Measurements from ENCODE around the gene SLC2A9. TPM values are rescaled to one million over a fixed set of nuclear protein-coding genes. Genes with fewer than 3 reads are reported as not detected.

Gene SLC2A9
- total RNA-seq, 4 donors from 2014 or later = 0.19 to 0.89 (median 0.62) TPM

DNA sequence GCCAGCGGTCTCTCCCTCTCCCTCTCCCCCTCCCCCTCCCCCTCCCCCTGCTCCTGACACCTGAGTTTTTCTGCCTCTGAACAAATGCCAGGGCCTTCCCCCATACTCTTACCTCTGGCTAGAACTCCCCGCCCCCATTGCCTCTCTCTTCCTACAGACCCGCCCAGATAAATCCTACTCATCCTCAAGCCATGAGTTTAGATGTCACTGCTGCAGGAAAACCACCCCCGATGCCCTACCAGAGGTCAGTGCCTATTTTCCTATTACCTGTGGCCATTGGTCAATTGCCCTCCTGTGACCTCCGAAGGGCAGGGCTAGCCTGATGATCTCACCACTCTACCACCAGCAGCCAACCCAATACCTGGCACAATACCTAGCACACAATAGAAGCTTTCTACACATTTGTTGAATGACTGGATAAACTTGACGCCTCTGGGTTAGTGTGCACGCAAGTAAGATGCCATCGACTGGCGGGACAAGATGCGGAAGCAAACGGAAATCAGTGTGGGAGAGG is 43.7 kb downstream of the SLC2A9 start:
- no peaks in the 10 kb centered on the region for H3K36me3 ChIP-seq
- H3K4me1 ChIP-seq = no peaks in the 10 kb centered on the region
- no peak for DNase-seq
- H3K9me3 ChIP-seq = no peaks in the 10 kb centered on the region
- no peak overlapping the region for H3K4me3 ChIP-seq
- in situ Hi-C loops (cut with MboI; ENCODE audit: low sequenced_read_pairs in 4 of 4) (no loop called here), intact Hi-C loops (cut with DNase I; ENCODE audit: low total_unique reads) (no loop called here)
- H3K27me3 ChIP-seq = no peaks in the 10 kb centered on the region
- H3K27ac ChIP-seq = no peak overlapping the region
- TF ChIP-seq, protein P1, sequence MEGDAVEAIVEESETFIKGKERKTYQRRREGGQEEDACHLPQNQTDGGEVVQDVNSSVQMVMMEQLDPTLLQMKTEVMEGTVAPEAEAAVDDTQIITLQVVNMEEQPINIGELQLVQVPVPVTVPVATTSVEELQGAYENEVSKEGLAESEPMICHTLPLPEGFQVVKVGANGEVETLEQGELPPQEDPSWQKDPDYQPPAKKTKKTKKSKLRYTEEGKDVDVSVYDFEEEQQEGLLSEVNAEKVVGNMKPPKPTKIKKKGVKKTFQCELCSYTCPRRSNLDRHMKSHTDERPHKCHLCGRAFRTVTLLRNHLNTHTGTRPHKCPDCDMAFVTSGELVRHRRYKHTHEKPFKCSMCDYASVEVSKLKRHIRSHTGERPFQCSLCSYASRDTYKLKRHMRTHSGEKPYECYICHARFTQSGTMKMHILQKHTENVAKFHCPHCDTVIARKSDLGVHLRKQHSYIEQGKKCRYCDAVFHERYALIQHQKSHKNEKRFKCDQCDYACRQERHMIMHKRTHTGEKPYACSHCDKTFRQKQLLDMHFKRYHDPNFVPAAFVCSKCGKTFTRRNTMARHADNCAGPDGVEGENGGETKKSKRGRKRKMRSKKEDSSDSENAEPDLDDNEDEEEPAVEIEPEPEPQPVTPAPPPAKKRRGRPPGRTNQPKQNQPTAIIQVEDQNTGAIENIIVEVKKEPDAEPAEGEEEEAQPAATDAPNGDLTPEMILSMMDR (IDR thresholded peaks at IDR 0.05 in 4 of 5, conservative IDR thresholded peaks at IDR 0.05 in 1 of 5) = no peak
- no peak for TF ChIP-seq POLR2A (IDR thresholded peaks at IDR 0.05)
- no peak for ATAC-seq

DNA sequence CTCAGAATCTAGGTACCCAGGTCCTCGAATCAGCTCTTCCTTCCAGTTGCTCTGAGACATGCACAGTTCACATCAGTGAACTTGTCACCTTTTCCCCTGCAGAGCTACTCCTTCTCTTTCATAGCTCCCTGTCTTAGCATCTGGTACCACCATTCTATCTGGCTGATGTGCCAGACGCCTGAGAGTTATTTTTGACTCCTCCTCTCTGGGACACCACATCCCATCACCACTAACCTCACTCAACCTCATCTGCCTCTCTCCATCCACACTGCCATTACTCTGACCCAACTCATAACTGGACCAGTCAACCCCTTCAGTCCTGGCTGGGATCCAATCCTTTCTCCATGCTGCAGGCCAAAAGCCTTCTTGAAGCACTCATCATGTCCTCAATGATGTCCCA is 44.5 kb downstream of the SLC2A9 start:
- Histone ChIP-seq H3K4me1 (no peaks in the 10 kb centered on the region), H3K36me3 (no peaks in the 10 kb centered on the region), H3K9me3 (no peaks in the 10 kb centered on the region), H3K27ac (no peak overlapping the region), H3K27me3 (no peaks in the 10 kb centered on the region), H3K4me3 (no peak overlapping the region)
- intact Hi-C loops (cut with DNase I; ENCODE audit: low total_unique reads) (no loop called here), in situ Hi-C loops (cut with MboI; ENCODE audit: low sequenced_read_pairs in 4 of 4) (no loop called here)
- ATAC-seq = no peak
- TF ChIP-seq, protein P1 (IDR thresholded peaks at IDR 0.05 in 4 of 5, conservative IDR thresholded peaks at IDR 0.05 in 1 of 5) = no peak
- no peak for TF ChIP-seq POLR2A (IDR thresholded peaks at IDR 0.05)
- no peak for DNase-seq

DNA sequence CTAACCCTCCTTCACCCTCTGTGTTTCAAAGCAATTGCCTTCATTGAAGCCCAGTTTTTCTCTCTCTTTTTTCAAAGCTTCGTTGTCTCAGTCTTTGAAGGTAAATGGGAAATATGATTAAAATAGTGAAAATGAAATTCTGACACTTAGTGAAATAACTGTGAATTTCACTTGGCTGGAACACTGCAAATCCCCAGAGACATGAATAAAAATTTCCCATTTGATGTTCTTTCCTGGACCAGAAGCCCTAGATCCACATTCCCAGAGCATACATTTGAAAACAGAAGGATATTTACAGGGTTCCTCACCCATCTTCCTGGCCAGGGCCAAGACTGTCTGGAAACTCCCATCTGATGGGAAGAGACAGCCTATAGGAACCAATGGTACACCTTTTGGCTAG is 45.0 kb downstream of the SLC2A9 start:
- no peaks in the 10 kb centered on the region for H3K9me3 ChIP-seq
- in situ Hi-C loops (cut with MboI; ENCODE audit: low sequenced_read_pairs in 4 of 4) = no loop called here
- H3K4me3 ChIP-seq = no peak overlapping the region
- DNase-seq = no peak
- no peaks in the 10 kb centered on the region for H3K27me3 ChIP-seq
- no peaks in the 10 kb centered on the region for H3K36me3 ChIP-seq
- H3K27ac ChIP-seq = no peak overlapping the region
- no peak for ATAC-seq
- intact Hi-C loops (cut with DNase I; ENCODE audit: low total_unique reads) = no loop called here
- H3K4me1 ChIP-seq = no peaks in the 10 kb centered on the region
- TF ChIP-seq, protein P1 (IDR thresholded peaks at IDR 0.05 in 4 of 5, conservative IDR thresholded peaks at IDR 0.05 in 1 of 5) = no peak
- TF ChIP-seq POLR2A (IDR thresholded peaks at IDR 0.05) = no peak

DNA sequence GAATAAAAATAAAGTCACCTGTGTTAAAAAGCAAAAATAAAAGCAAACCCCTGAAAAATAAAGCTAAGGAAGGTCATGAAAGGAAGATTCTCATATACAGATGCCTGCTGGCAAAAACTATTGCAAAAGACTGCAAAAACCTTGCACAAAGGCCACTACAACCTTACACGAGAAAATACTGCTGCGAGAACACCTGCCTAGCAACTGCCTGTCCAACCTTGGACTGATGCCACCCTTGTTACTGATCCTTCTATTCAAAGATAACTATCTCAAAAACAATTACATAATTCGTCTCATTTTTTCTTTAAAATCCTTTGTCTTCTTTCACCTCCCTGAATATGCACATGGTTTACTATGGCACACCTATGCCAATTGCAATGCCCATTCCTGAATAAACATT is 49.6 kb downstream of the SLC2A9 start:
- in situ Hi-C loops (cut with MboI; ENCODE audit: low sequenced_read_pairs in 4 of 4) = no loop called here
- TF ChIP-seq POLR2A (IDR thresholded peaks at IDR 0.05) = no peak
- H3K27ac ChIP-seq = no peak overlapping the region
- intact Hi-C loops (cut with DNase I; ENCODE audit: low total_unique reads) = no loop called here
- ATAC-seq = no peak
- no peaks in the 10 kb centered on the region for H3K27me3 ChIP-seq
- no peaks in the 10 kb centered on the region for H3K9me3 ChIP-seq
- DNase-seq = no peak
- no peaks in the 10 kb centered on the region for H3K36me3 ChIP-seq
- no peak overlapping the region for H3K4me3 ChIP-seq
- H3K4me1 ChIP-seq = no peaks in the 10 kb centered on the region

DNA sequence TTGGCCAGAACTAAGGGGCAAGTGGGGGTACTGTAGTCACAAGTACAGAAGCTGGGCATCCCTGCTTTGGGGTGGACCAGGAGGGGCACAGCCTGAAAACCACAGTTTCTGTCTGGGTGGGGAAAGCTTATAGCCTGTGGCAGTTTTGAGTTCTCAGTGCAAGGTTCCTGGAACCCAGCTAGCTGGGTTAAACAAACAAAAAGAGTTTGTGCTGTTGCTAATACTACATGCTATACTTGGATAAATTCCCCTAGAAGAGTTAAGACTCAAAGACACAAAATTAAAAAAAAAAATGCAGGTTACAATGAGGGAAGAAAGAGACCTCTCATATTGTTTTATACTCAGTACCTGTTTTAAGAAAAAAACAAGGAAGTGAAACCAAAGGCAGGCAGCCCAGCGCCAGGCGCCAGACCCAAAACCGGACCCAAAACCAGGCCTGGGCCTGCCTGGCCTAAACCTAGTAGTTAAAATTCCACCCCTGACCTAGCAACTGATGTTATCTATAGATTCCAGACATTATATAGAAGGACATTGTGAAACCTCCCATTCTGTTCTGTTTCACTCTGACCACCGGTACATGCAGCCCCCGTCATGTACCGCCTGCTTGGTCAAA is 50.8 kb downstream of the SLC2A9 start:
- in situ Hi-C loops (cut with MboI; ENCODE audit: low sequenced_read_pairs in 4 of 4) (no loop called here), intact Hi-C loops (cut with DNase I; ENCODE audit: low total_unique reads) (no loop called here)
- no peaks in the 10 kb centered on the region for H3K9me3 ChIP-seq
- H3K27ac ChIP-seq = no peak overlapping the region
- H3K36me3 ChIP-seq = no peaks in the 10 kb centered on the region
- no peak overlapping the region for H3K4me3 ChIP-seq
- TF ChIP-seq, protein P1 (IDR thresholded peaks at IDR 0.05 in 4 of 5, conservative IDR thresholded peaks at IDR 0.05 in 1 of 5) = no peak
- no peak for TF ChIP-seq POLR2A (IDR thresholded peaks at IDR 0.05)
- no peaks in the 10 kb centered on the region for H3K4me1 ChIP-seq
- ATAC-seq (no peak), DNase-seq (no peak)
- H3K27me3 ChIP-seq = no peaks in the 10 kb centered on the region

Measured in gastrocnemius medialis (tissue), 4 donors.